ENCODE data around the gene EPN3.

EPN3 gene

GRCh38 chr17:50487213-50488096 lies 45.1 kb upstream of the EPN3 start:
- H3K4me3 ChIP-seq (ENCODE audit: low read length, poor library complexity, severe bottlenecking), result no peak overlapping the region
- H3K9me3 ChIP-seq (ENCODE audit: insufficient read depth, low read depth, low read length), result no peaks in the 10 kb centered on the region
- H4K20me1 ChIP-seq (ENCODE audit: insufficient read depth, low read length, poor library complexity, severe bottlenecking), result no peaks in the 10 kb centered on the region
- no peaks in the 10 kb centered on the region for H3K9me2 ChIP-seq (replicated peaks; ENCODE audit: low read depth, low read length)
- no peak overlapping the region for H2AFZ ChIP-seq (ENCODE audit: low read length)
- no peak overlapping the region for H3K9ac ChIP-seq (ENCODE audit: low read depth, low read length, poor library complexity, severe bottlenecking)
- TF ChIP-seq CTCF (conservative IDR thresholded peaks at IDR 0.05; ENCODE audit: low read length) (no peak), EZH2phosphoT487 (IDR thresholded peaks at IDR 0.05; ENCODE audit: borderline replicate concordance) (no peak)
- no peaks in the 10 kb centered on the region for H3F3A ChIP-seq (ENCODE audit: low read depth)
- H3K79me2 ChIP-seq (ENCODE audit: insufficient read depth, low read length), result no peaks in the 10 kb centered on the region
- peaks cover 21% of the 10 kb centered on the region; the same call in 1 of the 2 replicates for H3K36me3 ChIP-seq (ENCODE audit: insufficient read depth, low read length)
- peaks cover 3% of the 10 kb centered on the region for H3K4me1 ChIP-seq (ENCODE audit: insufficient read depth, low read length, poor library complexity, severe bottlenecking)
- no peaks in the 10 kb centered on the region for H3K27me3 ChIP-seq (ENCODE audit: insufficient read depth, low read length, poor library complexity, severe bottlenecking)
- no peak overlapping the region for H3K4me2 ChIP-seq (ENCODE audit: low read depth, low read length, poor library complexity, severe bottlenecking)

- TF ChIP-seq EZH2phosphoT487 (IDR thresholded peaks at IDR 0.05; ENCODE audit: borderline replicate concordance) (no peak), CTCF (conservative IDR thresholded peaks at IDR 0.05; ENCODE audit: low read length) (no peak)
- H3K4me3 ChIP-seq (ENCODE audit: low read length, poor library complexity, severe bottlenecking), result no peak overlapping the region
- H3K9ac ChIP-seq (ENCODE audit: low read depth, low read length, poor library complexity, severe bottlenecking), result no peak overlapping the region
- H2AFZ ChIP-seq (ENCODE audit: low read length), result no peak overlapping the region
- H3K79me2 ChIP-seq (ENCODE audit: insufficient read depth, low read length), result no peaks in the 10 kb centered on the region
- no peaks in the 10 kb centered on the region for H3K9me3 ChIP-seq (ENCODE audit: insufficient read depth, low read depth, low read length)
- H4K20me1 ChIP-seq (ENCODE audit: insufficient read depth, low read length, poor library complexity, severe bottlenecking), result no peaks in the 10 kb centered on the region
- no peaks in the 10 kb centered on the region for H3K4me1 ChIP-seq (ENCODE audit: insufficient read depth, low read length, poor library complexity, severe bottlenecking)
- H3K27me3 ChIP-seq (ENCODE audit: insufficient read depth, low read length, poor library complexity, severe bottlenecking), result no peaks in the 10 kb centered on the region
- no peaks in the 10 kb centered on the region for H3K9me2 ChIP-seq (replicated peaks; ENCODE audit: low read depth, low read length)
- no peak overlapping the region for H3K4me2 ChIP-seq (ENCODE audit: low read depth, low read length, poor library complexity, severe bottlenecking)
- peaks cover 13% of the 10 kb centered on the region; the same call in 1 of the 2 replicates for H3K36me3 ChIP-seq (ENCODE audit: insufficient read depth, low read length)
- no peaks in the 10 kb centered on the region for H3F3A ChIP-seq (ENCODE audit: low read depth)
Observed at GRCh38 chr17:50488880-50489279, 43.7 kb upstream of the EPN3 start.

- H3K9me3 ChIP-seq (ENCODE audit: insufficient read depth, low read depth, low read length), result no peaks in the 10 kb centered on the region
- H3K79me2 ChIP-seq (ENCODE audit: insufficient read depth, low read length), result no peaks in the 10 kb centered on the region
- no peak overlapping the region for H2AFZ ChIP-seq (ENCODE audit: low read length)
- no peaks in the 10 kb centered on the region for H3F3A ChIP-seq (ENCODE audit: low read depth)
- H3K27me3 ChIP-seq (ENCODE audit: insufficient read depth, low read length, poor library complexity, severe bottlenecking), result no peaks in the 10 kb centered on the region
- H3K4me3 ChIP-seq (ENCODE audit: low read length, poor library complexity, severe bottlenecking), result no peak overlapping the region
- H3K9me2 ChIP-seq (replicated peaks; ENCODE audit: low read depth, low read length), result no peaks in the 10 kb centered on the region
- no peak for TF ChIP-seq EZH2phosphoT487 (IDR thresholded peaks at IDR 0.05; ENCODE audit: borderline replicate concordance)
- no peak for TF ChIP-seq CTCF (conservative IDR thresholded peaks at IDR 0.05; ENCODE audit: low read length)
- no peaks in the 10 kb centered on the region for H4K20me1 ChIP-seq (ENCODE audit: insufficient read depth, low read length, poor library complexity, severe bottlenecking)
- no peak overlapping the region for H3K9ac ChIP-seq (ENCODE audit: low read depth, low read length, poor library complexity, severe bottlenecking)
- H3K4me2 ChIP-seq (ENCODE audit: low read depth, low read length, poor library complexity, severe bottlenecking), result no peak overlapping the region
- H3K36me3 ChIP-seq (ENCODE audit: insufficient read depth, low read length), result no peaks in the 10 kb centered on the region
- no peaks in the 10 kb centered on the region for H3K4me1 ChIP-seq (ENCODE audit: insufficient read depth, low read length, poor library complexity, severe bottlenecking)
Observed at GRCh38 chr17:50491505-50491904, 41.0 kb upstream of the EPN3 start.

All from Loucy (cell line).